G401.6 (cell line): ENCODE data around the gene SLC6A9.

ENCODE experiments used
- FAIRE-seq: peaks from 2 replicates; lab custom pipeline; 2012; peaks lifted over from hg19 to GRCh38; lab: Jason Lieb, UNC

Gene SLC6A9

DNA sequence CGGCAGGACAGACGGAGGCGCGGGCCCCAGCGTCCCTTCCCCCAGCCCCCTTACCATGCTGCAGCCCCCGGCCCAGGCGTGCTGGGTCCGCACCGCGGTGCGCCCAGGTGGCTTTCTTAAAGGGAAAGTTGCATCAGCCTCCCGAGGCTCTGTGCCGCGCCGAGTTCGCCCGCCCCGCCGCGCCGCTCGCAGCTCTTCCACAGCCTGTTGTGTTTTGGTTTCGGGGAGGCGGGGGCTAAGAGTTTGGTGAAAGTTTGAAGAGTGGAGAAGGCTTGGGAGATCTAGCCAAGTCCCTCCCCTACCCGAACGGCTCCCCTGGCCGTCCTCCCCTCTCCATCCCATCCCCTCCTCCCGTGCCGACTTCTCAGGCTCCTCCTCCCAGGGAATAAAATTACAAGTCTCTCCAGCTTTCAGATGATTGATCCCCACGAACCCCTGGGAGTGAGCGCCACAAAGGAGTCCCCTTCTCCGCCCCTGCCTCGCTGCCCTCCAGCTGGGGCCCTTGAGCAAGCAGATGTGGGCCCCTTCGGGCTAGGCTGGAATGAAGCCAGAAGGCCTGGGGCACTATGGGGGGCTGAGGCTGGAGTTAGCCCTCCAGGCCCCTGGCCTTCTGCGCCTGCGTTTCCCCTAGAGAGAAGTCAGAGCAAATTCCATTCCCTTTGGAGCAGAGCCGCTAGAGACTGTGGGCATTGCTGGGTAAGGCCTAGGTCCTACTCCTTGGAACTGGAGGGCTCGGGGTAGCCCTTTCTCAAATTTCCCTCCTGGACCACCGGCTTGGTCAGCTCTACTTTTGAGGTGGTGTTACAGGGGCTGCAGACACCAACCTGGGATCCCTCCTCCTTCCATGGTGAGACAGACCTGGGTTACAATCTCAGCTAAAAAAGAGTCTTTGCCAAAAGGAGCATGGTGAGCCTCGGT, at the start of gene SLC6A9:
SLC6A9 (minus strand) TSS at position 211 of the 918 bp plus-strand sequence. CDS start 7,185 bp downstream, outside the sequence.
- FAIRE-seq, result peak; percentile 48

- no peak for FAIRE-seq
Measured at GRCh38 chr1:44079566-44079965, 48.3 kb upstream of the SLC6A9 start.

GRCh38 chr1:44078104-44078503, 46.8 kb upstream of the SLC6A9 start:
- no peak for FAIRE-seq

DNA sequence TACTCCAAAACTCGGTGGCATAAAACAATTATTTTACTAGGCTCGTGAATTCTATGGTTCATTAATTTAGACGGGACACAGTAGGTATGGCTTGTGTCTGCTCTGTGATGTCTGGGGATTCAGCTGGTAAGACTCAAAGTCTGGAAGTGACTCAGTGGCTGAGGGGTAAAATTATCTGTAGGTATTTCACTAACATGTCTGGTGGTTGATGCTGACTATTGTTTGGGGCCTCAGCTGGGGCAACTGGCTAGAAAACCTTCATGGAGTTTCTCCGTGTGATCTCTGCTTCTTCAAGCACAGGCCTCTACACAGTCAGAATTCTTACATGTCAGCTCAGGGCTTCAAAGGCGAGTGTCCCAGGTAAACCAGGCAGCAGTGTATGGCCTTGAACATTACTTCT, 46.2 kb upstream of the SLC6A9 start:
- FAIRE-seq, result no peak

DNA sequence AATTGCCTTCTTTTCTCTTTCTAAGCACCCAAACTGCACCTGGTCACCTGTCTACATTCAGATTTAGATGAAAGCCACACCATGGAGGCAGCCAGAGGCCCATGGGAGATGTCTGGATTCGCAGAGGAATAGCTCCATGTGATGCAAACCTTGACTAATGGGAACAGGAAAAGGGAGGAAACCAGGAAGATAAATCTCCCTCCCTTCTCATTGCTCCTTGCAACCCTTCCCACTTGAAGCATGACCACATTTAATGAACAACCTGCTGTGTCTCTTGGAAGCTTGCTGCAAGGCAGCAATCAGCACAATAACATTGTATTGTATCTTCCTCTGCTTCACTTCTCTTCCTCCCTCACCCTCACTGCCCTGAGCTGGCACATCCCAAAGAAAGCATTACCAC, 44.8 kb upstream of the SLC6A9 start:
- FAIRE-seq, result no peak

GRCh38 chr1:44074415-44074814, 43.2 kb upstream of the SLC6A9 start:
- FAIRE-seq, result no peak

GRCh38 chr1:44073528-44073927, 42.3 kb upstream of the SLC6A9 start:
- FAIRE-seq, result no peak

GRCh38 chr1:44072821-44073220, 41.6 kb upstream of the SLC6A9 start:
- FAIRE-seq, result no peak

- no peak for FAIRE-seq
Measured at GRCh38 chr1:44072204-44072603, 40.9 kb upstream of the SLC6A9 start.

DNA sequence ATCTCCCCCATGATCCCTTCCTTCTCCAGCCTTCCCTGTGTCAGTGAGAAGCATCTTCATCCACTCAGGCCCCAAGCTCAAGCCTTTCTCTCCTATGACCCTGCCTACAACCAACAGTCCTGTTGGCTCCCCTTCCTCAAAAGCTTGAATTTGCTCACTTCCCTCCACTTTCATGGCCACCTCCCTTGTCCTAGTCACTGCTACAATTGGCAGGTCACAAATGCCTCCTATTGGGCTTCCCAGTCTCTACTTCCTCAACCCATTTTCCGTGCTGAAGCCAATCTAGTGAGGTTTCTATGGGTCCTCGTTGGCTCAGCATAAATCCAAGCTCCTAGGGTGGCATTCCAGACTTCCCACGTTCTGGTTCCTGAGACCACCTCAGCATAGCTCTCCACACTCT, 40.2 kb upstream of the SLC6A9 start:
- no peak for FAIRE-seq

DNA sequence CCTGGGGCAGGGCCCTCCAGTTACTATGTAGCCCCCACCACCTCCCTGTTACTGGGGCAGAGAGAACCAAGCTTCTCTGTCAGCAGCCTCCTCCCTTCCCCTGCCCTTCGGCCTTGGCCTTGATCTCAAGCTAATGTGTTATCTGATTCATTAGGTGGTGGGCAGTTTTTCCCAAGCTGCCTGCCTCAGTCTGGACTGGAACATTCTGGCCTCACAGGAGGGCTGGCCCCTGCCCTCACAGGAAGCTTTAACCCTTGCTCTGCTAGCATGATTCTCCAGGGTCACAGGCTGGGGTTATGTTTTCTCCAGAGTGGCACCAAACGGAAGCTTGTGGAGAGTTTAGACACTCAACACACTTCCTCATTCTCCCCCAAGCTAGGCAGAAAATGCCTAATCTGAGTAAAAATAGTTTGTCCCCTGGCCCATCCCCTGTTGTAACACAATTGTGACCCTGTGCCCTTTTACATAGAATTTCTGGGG, 37.2 kb upstream of the SLC6A9 start:
- no peak for FAIRE-seq

- no peak for FAIRE-seq
Measured at GRCh38 chr1:44067266-44068250, 36.3 kb upstream of the SLC6A9 start.

GRCh38 chr1:44062656-44063179, 31.5 kb upstream of the SLC6A9 start:
- FAIRE-seq, result no peak

GRCh38 chr1:44061857-44062256, 30.6 kb upstream of the SLC6A9 start:
- FAIRE-seq, result no peak

- no peak for FAIRE-seq
Measured at GRCh38 chr1:44060830-44061267, 29.6 kb upstream of the SLC6A9 start.

GRCh38 chr1:44059664-44060355, 28.5 kb upstream of the SLC6A9 start:
- no peak for FAIRE-seq

DNA sequence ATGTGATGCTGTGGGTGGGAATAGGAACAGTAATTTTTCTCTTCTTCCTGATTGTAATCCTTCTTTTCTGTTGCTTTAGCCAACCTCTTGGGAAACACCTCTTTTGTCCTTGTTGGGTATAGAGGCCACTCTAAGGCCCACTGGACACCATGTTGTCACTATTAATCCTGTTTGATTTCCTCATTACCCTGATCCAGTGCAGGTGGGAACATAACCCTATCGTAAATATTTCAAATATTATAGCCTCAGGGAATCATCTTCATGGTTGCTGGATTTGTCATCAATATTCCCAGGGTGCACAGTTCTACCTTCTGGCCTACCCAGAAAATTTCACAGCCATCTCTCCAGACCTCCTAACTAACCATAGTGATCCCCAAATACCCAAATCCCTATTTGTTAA, 27.9 kb upstream of the SLC6A9 start:
- FAIRE-seq, result no peak

GRCh38 chr1:44057293-44057692, 26.0 kb upstream of the SLC6A9 start:
- no peak for FAIRE-seq

DNA sequence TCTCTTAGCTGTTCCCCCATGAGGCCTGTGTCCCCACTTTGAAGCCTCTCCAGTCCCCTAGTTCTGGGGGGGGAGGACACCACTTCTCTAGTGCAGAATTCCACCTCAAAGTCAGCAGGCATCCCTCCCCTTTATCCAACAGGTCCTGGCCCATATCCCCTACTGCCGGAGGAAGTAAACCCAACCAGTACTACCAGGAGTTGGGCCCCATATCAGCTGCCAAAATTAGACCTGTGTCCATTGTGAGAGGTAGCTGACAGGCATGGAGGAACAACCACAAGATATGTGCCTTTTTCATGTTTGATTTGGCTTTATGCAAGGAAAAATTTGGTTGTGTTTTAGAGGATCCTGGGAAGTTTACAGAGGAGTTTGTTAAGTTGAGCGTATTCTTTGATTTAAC, 22.1 kb upstream of the SLC6A9 start:
- FAIRE-seq, result no peak

- no peak for FAIRE-seq
Measured at GRCh38 chr1:44050261-44050660, 19.0 kb upstream of the SLC6A9 start.

DNA sequence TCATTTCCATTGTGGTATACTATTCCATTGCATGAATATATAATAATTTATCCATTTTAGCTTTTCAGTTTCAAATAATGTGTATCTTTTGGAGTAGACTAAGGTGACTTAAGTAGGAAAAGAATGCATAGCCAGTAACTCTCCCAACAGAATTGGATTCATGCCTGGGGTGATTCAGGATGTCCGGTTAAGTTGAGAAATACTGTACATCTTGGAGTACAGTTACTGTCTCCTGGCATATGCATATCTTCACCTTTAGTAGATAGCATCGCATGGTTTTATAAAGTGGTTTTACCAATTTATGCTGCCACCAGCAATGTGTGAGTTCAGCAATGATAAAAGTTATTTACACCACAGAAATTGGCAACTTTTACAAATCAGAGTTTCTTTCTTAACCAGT, 18.6 kb upstream of the SLC6A9 start:
- no peak for FAIRE-seq
